Left renal pelvis (tissue), 4 donors: ENCODE results near the gene RANGAP1. TPM values are rescaled to one million over a fixed set of nuclear protein-coding genes. Genes with fewer than 3 reads are reported as not detected.

Source experiments
- DNase-seq, 4 donors: peaks; one replicate each; pipeline ENCODE4 v3.0.0-alpha.2; 2013; ENCODE audit warnings: low read depth in 4 of 4, low spot score in 3 of 4
- polyA plus RNA-seq, 4 donors: library from polyadenylated mRNA; unstranded; fragments of 120-200 nt; gene quantifications; one replicate each; pipeline ENCODE4 v1.2.1, GENCODE V29; 2013; ENCODE audit not compliant: insufficient read length in 4 of 4

RANGAP1 gene
- polyA plus RNA-seq, result 10 to 100 TPM; 30.9 to 64.5 (median 44.8) TPM

GRCh38 chr22:41285820-41286638 is at the start of gene RANGAP1:
Gene RANGAP1 (minus strand): TSS chr22:41286187. CDS start chr22:41281044, 5,143 bp downstream.
- DNase-seq, result peak; percentile 97 to 98 (median 98)

- no peak for DNase-seq
Measured at GRCh38 chr22:41334951-41335635, 49.1 kb upstream of the RANGAP1 start.

GRCh38 chr22:41334215-41334614 is 48.2 kb upstream of the RANGAP1 start:
- DNase-seq, result no peak

- DNase-seq, result no peak
Measured at GRCh38 chr22:41333806-41334205, 47.8 kb upstream of the RANGAP1 start.

GRCh38 chr22:41332217-41332939 is 46.4 kb upstream of the RANGAP1 start:
- DNase-seq, result no peak

- DNase-seq, result no peak
Measured at GRCh38 chr22:41330169-41330568, 44.2 kb upstream of the RANGAP1 start.

- DNase-seq, result no peak
Measured at GRCh38 chr22:41327124-41327523, 41.1 kb upstream of the RANGAP1 start.

- DNase-seq, result no peak
Measured at GRCh38 chr22:41324821-41325528, 39.0 kb upstream of the RANGAP1 start.

- DNase-seq, result no peak
Measured at GRCh38 chr22:41320416-41321240, 34.6 kb upstream of the RANGAP1 start.

- DNase-seq, result no peak
Measured at GRCh38 chr22:41315586-41315985, 29.6 kb upstream of the RANGAP1 start.

- DNase-seq, result no peak
Measured at GRCh38 chr22:41314821-41315220, 28.8 kb upstream of the RANGAP1 start.

- no peak for DNase-seq
Measured at GRCh38 chr22:41311487-41311886, 25.5 kb upstream of the RANGAP1 start.

- DNase-seq, result no peak
Measured at GRCh38 chr22:41310336-41310735, 24.3 kb upstream of the RANGAP1 start.

- DNase-seq, result no peak
Measured at GRCh38 chr22:41308544-41308947, 22.6 kb upstream of the RANGAP1 start.

GRCh38 chr22:41308054-41308453 is 22.1 kb upstream of the RANGAP1 start:
- DNase-seq, result no peak

- DNase-seq, result no peak
Measured at GRCh38 chr22:41305646-41306045, 19.7 kb upstream of the RANGAP1 start.

- DNase-seq, result no peak
Measured at GRCh38 chr22:41302811-41303210, 16.8 kb upstream of the RANGAP1 start.

- DNase-seq, result no peak
Measured at GRCh38 chr22:41302021-41302767, 16.2 kb upstream of the RANGAP1 start.
